HG03064 (cell line): Measurements from ENCODE around the gene C5orf52.
"Not testable (repeated sequence)": the region's sequence is repeated elsewhere in the genome, so short reads cannot be mapped to it uniquely, and the experiment has no call there.

ENCODE experiments used
- ATAC-seq: cut with Tn5 transposase; IDR thresholded peaks from one replicate; pipeline ENCODE4 v1.9.1; 2021; ENCODE audit warnings: low read depth; ENCODE audit not compliant: unreplicated experiment

C5orf52 gene

DNA sequence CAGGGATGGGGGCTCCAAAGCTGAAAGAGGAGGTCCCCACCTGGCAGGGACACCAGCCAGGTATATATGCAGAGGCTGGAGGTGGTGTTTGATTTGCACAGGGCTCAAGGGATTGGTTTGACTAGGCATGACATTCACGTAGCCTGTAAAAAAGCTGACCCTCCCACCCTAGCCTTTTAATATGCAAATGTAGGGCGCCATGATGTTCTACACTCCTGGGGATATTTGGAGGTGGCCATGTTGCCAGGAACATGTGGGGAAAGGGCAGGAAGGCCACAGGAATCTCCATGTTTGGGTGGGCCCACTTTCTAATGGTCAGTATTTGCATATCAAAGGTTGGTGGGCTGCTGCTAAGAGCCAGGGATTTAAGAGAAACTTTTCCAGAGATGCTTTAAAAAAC is 47.9 kb downstream of the C5orf52 start:
- ATAC-seq = no peak

DNA sequence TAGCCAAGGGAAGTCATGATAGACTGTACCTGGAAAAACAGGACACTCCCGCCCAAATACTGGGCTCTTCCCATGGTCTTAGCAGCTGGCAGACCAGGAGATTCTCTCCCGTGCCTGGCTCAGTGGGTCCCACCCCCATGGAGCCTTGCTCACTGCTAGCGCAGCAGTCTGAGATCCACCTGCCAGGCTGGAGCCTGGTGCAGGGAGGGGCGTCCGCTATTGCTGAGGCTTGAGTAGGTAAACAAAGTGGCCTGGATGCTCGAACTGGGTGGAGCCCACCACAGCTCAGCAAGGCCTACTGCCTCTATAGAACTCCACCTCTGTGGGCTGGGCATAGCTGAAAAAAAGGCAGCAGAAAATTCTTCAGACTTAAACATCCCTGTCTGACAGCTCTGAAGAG is 49.8 kb downstream of the C5orf52 start:
- ATAC-seq = no peak

DNA sequence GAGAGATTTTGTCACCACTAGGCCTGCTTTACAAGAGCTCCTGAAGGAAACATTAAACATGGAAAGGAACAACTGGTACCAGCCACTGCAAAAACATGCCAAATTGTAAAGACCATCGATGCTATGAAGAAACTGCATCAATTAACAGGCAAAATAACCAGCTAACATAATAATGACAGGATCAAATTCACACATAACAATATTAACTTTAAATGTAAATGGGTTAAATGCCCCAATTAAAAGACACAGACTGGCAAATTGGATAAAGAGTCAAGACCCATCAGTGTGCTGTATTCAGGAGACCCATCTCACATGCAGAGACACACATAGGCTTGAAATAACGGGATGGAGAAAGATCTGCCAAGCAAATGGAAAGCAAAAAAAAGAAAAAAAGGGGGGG is 51.6 kb downstream of the C5orf52 start:
- ATAC-seq = not testable (repeated sequence)

DNA sequence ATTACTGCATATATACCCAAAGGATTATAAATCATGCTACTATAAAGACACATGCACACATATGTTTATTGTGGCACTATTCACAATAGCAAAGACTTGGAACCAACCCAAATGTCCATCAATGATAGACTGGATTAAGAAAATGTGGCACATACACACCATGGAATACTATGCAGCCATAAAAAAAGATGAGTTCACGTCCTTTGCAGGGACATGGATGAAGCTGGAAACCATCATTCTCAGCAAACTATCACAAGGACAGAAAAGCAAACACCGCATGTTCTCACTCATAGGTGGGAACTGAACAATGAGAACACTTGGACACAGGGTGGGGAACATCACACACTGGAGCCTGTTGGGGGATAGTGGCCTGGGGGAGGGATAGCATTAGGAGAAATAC is 55.3 kb downstream of the C5orf52 start:
- not testable (repeated sequence) for ATAC-seq

DNA sequence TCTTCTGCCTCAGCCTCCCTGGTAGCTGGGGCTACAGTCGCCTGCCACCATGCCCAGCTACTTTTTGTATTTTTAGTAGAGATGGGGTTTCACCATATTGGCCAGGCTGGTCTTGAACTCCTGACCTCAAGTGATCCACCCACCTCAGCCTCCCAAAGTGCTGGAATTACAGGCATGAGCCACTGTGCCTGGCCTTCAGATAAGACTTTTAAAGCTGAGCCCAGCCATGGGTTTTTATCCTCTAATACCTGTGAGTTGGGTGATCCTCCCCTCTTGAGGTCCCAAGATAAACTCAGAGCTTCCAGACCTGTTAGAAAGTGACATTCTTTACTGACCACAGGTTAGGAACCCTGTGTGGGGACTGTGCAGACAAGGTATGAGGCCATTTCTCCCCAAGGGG is 56.5 kb downstream of the C5orf52 start:
- not testable (repeated sequence) for ATAC-seq
